ENCODE measurements around the gene CEP350.
A peak's percentile ranks its signal among the peaks of the same experiment; 100 is the strongest.
"Not testable (repeated sequence)": the region's sequence is repeated elsewhere in the genome, so short reads cannot be mapped to it uniquely, and the experiment has no call there.

CEP350 gene

DNA sequence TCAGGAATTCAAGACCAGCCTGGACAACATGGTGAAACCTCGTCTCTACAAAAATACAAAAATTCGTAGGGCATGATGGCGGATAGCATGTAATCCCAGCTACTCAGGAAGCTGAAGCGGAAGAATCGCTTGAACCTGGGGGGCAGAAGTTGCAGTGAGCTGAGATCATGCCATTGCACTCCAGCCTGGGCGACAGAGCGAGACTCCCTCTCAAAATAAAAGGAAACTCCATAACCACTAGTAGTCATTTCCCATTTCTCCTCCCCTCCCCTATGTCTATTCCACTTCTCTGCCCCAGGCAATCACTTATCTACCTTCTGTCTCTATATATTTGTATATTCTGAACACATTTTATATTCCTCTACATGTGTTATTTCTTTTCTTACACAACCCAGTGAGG is 4.0 kb upstream of the CEP350 start:
- DNase-seq (ENCODE audit: low read depth in 3 of 3): no peak

DNA sequence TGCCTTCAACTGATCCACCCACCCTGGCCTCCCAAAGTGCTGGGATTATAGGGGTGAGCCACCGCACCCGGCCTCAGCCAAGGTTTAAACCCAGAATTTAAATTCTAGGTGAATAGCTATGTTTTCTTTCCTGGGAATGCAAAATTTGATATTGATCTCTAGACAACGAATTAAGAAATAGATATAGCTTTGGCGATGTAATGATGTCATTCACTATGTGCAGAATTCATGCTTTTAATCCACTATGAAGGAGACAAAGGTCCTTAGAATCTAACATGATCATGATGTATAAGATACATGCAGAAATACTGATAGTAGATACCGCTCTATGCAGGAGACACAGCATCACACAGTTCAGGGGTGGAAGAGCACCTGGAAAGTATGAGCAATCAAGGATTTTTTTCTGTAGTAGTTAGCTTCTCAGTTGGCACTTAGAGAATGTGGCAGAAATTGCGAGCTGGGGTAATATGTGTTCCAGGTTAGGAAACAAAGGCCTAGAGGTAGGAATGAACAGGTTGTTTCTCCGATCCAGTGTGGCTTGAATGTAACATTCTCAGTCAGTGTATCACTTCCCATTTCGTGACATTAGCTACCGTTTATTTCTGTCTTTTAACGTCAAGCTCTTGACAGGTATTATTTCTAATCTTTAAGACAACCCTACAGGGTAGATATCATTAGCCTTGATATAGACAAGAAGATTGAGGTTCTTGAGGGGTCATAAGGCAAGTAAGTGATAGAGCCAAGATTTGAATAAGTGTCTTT is 3.0 kb upstream of the CEP350 start:
- DNase-seq (ENCODE audit: low read depth in 3 of 3): no peak

DNA sequence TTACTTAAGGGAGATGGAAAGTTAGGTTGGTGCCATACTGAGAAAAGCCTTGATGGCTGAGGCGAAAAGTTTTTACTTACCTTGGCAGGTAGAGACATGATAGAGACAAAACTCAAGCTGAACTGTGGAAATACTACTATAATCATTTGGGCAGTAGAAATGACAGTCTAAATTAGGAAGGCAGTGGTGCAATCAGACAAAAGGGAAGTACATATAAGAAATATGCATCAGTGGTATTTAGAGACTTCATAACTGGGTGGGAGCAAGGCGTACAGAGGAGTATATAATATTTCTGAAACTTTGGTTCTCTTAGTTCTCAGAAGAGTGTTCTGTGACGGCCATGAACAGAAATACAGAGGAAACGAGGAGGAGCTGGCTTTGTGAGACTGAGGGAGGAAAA is 2.4 kb upstream of the CEP350 start:
- no peak for DNase-seq (ENCODE audit: low read depth in 3 of 3)

DNA sequence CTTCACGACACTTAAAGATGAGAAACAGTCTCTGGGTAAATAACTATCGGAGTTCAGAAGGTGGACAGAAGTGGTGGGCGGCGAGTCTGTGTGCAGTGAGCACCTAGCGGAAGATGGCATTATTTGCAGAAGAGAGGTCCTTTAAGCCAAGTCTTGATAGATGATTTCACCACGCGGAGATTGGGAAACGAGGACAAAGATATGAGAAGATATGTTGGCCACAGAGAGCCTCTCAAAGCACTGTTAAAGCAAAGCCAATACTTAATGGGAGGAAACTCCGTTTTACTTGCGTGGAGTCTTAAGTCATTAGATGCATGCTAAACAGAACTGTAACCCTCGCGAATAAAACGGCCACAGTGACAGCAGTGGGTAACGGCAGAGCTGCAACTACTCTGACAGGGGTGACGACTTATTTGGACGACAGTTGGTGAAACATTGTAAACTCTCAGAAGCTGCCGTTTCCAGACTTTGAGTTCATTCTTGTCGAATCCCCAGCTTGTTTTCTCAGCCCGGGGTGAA is 577 bp upstream of the CEP350 start:
- DNase-seq (ENCODE audit: low read depth in 3 of 3): peak in 1 of 3 experiments; percentile 16

DNA sequence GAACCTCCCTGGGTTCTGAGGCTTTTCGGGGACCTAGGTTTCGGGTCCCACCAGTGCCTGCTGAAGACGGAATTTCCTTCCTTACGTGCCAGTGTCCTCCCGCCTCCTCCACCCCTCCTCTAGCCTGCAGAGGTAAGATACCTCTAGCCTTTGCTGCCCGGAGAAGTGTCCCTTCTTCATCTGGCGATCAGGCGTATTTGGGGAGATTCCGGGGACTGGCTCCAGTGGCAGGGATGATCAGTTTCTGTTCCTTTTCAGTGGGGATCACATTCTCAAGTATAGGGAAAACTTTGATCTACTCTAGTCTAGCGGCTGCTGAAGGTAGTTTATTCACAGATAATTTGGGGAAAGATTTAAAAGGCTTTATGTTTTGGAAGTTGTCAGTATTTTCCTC is 674 bp downstream of the CEP350 start:
- no peak for DNase-seq (ENCODE audit: low read depth in 3 of 3)

DNA sequence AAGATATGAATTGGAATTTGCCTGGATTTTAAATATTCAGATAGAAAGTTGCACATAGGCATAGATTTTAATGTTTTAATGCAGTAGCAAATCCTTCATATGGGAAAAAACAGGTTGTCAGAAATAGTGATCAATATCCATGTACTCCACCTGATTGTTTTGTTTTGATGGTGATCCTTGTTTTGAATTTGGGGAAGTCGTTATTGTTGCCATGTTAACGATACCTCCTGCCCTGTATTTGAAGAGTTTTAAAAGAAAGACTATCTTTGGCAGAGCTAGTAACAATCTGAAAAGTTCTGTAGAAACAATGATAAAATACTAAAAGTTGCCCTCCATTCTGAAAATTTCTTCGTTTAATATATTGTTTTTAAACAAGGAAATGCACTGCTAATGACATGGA is 1.1 kb downstream of the CEP350 start:
- no peak for DNase-seq (ENCODE audit: low read depth in 3 of 3)

DNA sequence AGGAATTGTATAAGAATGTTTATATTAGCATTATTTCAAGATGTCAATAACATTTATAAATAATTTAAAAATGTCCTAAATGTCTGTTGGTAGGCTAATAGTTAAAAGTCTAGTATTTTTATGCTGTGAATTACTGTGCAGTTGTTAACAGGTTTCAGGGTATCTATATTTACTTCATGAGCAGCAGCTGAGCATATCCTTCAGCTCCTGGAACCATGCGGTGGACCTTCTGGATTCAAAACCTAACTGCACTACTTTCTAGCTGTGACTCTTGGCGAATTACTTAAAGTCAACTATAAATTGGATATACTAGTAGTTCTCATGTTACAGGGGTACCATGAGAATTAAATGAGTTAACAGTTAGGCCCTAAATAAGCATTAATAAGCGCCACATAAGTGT is 3.7 kb downstream of the CEP350 start:
- DNase-seq (ENCODE audit: low read depth in 3 of 3): no peak

DNA sequence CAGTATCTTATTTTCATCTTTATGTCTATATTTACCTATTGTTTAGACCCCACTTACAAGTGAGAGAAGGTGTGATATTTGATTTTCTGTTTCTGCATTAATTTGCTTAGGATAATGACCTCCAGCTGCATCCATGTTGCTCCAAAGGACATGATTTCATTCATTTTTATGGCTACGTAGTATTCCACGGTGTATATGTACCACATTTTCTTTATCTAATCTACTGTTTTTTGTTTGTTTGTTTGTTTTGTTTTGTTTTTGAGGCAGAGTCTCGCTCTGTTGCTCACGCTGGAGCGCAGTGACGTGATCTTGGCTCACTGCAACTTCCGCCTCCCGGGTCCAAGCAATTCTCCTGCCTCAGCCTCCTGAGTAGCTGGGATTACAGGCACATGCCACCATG is 7.6 kb downstream of the CEP350 start:
- not testable (repeated sequence) for DNase-seq (ENCODE audit: low read depth in 3 of 3)

DNA sequence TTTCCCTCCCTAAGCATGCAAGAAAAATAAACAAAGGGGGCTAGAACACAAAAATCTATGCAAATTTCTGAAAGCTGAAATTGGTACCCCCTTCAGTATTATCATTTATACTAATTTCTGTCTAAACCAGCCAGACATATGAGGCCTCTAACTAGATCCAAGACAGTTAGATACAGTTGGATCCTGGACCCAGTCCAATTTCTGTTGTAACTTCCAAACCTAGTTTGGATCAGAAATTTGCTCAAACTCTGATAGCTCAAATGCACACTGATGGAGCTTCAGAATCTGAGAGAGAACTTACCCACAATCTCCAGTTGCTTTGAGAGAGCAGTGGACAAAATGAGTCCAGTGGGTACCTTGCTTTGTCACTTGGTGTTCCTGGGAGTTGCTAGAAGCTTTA is 11.9 kb downstream of the CEP350 start:
- no peak for DNase-seq (ENCODE audit: low read depth in 3 of 3)

DNA sequence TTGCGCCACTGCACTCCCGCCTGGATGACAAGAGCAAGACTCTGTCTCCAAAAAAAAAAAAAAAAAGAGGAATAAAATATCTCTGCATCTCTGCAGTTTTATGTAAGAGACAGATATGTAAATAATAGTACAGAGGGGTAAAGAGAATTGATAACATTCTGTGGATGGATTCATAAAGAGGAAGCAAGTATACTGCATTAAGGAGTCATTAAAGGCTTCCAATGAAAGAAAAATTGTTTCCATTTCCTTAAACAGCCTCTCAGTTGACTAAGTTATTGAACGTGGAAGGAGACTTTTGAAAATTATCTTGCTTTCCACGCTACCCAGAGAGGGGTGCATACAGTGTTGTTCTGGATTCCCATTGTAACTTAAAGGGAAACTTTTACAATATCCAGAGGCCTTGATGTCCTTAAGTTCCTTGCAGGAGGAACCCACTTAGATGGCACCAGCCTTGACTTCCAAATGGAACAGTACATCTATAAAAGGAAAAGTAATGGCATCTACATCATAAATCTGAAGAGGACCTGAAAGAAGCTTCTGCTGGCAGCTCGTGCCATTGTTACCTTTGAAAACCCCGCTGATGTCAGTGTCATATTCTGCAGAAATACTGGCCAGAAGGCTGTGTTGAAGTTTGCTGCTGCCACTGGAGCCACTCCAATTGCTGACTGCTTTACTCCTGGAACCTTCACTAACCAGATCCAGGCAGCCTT is 13.8 kb downstream of the CEP350 start:
- DNase-seq (ENCODE audit: low read depth in 3 of 3): no peak

DNA sequence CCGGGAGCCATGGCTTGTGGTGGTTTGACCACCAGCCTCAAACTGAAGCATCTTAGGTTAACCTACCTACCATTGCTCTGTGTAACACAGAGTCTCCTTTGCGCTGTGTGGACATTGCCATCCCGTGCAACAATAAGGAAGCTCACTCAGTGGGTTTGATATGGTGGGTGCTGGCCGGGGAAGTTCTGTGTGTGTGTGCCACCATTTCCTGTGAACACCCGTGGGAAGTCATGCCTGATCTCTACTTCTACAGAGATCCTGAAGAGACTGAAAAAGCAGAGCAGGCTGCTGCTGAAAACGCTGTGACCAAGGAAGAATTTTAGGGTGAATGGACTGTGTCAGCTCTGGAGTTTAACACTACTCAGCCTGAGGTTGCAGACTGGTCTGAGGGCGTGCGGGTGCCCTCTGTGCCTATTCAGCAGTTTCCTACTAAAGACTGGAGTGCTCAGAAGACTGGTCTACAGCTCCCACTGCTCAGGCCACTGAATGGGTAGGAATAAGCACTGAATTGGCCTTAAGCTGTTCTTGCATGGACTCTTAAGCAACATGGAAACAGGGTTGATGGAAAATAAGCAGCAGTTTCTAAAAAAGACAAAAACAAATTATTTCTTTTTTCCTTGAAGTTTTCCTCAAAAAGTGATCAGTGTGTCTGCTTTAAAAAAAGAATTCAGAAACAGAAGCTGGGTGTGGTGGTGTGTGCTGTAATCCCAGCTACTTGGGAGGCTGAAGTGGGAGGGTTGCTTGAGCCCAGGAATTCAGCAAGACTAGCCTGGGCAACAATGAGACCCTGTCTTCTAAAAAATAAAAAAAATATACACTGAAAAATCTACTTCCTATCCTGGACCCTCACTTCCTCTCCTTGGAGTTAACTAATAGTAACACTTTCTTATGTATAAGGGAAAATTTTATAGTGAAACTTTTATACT is 14.6 kb downstream of the CEP350 start:
- no peak for DNase-seq (ENCODE audit: low read depth in 3 of 3)

DNA sequence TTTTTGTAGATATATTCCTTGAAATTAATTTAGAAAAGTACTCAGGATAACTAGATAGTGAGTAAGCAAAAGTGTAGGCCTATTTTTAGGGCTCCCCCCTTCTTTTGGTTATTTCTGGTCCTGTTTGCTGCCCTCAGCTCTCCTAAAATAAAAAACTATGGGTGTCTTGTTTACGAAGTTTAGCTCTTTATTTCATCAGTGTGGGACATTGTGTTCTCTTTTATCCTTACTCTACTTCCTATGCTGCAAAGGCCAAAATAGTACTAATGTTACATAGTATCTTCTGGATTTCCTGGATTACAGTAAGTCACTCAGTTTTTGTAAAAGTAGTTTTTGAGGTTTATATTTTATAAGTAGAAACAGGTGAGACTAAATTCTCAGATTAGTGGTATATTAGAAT is 15.4 kb downstream of the CEP350 start:
- DNase-seq (ENCODE audit: low read depth in 3 of 3): no peak

DNA sequence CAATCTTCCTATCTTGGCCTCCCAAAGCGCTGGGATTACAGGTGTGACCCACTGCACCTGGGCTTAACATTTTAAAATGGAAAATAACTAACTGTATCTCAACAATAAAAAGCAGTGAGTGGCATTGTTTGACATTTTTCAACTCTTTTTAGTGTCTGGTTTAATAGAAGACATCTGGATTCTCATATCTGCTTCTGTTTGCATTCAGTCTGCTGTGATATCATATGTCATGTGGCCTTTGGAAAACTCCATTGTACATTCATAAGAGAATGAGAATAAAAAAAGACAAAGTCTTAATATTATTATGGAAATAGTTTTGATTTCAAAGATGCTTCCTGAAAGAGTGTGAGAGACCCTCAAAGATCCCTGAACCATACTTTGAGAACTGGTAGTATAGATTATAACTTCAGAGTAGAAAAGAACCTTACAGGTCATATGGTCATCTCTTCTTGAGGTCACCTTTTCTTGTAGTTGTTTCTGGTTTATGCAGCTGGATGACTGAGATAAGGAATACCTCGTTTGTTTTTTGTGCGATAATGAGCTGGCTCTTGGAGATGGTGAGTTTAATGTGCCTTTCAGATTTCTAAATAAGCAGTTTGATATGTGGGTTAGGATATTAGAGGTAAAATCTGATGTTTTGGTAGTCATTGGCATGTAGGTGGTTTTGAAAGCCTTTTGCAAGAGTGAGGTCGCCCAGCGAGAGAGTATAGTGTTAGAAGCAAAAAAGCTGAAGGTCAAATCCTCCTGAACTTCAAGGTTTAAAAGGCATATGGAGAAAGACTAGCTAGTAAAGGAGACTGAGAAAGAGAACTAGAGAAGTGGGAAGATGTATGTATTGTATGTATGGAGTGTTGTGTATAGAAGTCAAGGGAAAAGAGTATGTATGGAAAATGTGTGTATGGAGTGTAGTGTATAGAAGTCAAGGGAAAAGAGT is 17.2 kb downstream of the CEP350 start:
- no peak for DNase-seq (ENCODE audit: low read depth in 3 of 3)

DNA sequence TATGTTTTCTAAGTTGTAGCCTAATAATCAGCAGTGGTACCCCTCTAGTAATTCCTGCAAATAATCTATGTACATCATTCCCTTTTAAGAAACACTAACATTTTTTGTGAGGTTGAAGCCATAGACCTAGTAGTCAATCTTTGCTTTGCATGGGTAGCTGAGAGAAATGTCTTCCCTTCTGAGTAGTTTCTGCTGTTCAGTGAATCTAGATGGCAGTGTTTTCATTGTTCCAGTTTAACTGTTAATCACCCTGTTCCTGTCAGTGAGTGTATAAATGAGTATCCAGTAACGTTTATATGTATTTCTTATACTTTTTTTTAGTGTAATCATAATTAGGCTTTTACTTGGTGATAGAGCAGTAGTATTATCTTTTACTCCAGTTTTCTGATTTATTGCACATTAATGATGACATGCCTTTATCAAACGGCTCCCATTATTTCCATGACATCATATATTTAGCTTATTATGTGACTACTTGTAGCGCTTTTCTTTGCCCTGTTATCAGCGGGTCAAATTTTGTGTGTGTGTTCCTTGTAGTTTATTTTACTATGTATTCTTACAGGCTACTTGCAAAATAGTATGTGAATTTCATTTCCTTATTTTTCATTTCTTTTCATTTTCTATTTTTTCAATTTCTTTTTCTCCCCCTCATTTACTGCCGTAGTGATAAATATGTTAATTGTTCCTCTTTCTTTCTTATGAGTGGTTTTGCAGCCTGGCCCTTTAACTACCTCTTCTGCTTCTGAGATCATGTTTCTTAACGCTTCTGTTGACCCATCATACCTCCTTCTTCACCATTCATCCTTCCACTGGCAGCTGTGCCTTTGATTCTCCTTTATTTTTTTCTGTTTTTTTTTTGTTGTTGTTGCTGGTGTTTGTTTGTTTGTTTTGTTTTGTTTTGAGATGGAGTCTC is 18.8 kb downstream of the CEP350 start:
- DNase-seq (ENCODE audit: low read depth in 3 of 3): no peak

DNA sequence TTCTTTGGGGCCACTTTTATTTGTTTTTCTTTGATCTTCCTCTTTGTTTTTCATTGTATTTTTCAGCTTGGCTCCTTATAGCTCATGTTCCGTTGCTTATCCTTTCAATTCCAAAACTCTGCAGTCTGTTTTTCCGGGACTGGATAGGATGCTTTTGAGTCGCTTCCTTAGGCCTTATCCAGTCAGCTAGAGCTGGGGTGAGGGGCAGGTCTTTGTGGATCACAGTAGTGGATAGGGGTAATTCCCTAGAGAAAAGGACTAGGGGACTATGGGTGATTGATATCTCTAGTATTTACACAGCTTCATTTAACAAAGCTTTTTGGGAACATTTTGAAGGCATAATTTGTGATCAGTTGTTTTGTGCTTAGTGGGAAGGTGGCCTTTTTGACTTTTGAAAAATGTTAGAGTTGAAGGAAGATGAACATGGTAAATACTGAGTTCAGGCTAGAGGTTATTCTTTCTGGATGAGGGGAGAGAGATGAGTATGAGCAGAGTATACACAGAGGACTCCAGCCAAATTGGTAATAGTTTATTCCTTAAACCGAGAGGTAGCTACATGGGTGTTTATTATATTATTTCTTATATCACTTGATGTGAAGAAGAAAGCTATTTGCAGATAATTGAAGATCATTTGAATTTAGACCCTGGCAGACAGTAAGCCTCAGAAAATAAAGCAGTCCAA is 22.5 kb downstream of the CEP350 start:
- no peak for DNase-seq (ENCODE audit: low read depth in 3 of 3)

DNA sequence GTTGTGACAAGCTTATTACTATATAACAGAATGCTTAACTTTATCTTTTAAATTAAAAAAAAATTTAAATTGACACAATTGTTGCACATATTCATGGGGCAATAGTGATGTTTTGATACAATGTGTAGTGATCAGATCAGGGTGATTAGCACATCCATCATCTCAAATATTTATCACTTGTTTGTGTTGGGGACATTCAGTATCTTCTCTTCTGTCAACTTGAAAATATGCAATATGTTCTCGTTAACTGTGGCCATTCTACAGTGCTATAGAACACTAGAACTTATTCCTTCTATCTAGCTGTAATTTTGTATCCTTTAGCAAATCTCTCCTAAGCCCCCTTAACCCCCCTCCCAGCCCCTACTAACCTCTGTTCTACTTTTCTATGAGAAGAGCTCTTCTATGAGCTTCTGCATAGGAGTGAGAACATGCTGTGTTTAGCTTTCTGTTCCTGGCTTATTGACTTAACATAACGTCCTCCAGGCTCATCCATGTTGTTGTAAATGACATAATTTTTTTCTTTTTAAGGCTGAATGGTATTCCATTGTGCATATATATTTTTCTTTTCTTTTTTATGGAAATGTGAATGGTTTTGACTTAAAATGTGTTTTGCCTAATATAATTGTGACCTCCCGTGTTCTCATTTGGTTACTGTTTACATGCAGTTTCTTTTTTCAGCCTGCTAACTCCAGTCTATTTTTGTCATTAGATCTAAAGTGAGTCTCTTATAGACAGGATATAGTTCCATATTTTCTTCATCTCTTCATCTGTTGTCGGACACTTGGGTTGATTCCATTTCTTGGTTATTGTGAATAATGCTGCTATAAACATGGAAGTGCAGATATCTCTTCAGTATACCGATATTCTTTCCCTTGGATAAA is 23.8 kb downstream of the CEP350 start:
- DNase-seq (ENCODE audit: low read depth in 3 of 3): no peak

DNA sequence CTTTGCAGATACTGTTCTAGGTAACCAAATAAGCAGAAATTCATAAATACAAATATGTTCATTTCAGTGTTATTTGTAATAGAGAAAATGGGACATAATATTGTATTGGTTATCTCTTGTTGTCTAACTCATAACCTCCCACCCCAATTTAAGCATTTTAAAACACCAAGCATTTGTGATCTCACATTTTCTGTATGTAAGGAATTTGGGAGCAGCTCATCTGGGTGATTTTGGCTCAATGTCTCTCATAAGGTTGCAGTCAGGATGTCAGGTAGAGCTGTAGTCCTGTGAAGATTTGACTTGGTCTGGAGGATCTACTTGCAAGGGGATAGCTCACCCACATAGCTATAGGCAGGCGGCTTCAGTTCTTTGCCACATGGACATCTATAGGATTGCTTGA is 29.5 kb downstream of the CEP350 start:
- no peak for DNase-seq (ENCODE audit: low read depth in 3 of 3)

DNA sequence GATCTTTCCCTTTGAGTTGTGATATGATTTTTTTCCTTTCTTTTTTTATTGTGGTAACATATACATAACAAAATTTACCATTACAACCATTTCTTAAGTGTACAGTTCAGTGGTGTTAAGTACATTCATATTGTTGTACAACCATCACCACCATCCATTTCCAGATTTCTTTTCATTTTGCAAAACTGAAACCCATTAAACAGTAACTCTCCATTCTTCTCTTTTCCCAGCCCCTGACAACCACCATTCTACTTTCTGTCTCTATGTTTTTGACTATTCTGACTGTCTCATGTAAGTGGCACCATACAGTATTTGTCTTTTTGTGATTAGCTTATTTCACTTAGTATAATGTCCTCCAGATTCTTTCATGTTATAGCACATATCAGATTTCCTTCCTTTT is 30.3 kb downstream of the CEP350 start:
- DNase-seq (ENCODE audit: low read depth in 3 of 3): no peak
